GM21360 (cell line): ENCODE results near the gene GABRP.

Source experiments
- ATAC-seq: cut with Tn5 transposase; IDR thresholded peaks from one replicate; pipeline ENCODE4 v1.9.1; 2021; ENCODE audit warnings: mild to moderate bottlenecking, moderate library complexity; ENCODE audit not compliant: unreplicated experiment

The GABRP gene, protein sequence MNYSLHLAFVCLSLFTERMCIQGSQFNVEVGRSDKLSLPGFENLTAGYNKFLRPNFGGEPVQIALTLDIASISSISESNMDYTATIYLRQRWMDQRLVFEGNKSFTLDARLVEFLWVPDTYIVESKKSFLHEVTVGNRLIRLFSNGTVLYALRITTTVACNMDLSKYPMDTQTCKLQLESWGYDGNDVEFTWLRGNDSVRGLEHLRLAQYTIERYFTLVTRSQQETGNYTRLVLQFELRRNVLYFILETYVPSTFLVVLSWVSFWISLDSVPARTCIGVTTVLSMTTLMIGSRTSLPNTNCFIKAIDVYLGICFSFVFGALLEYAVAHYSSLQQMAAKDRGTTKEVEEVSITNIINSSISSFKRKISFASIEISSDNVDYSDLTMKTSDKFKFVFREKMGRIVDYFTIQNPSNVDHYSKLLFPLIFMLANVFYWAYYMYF

GRCh38 chr5:170783498-170784247 is at the start of gene GABRP:
TSS of gene GABRP (plus strand) at chr5:170783725. CDS start at chr5:170788616, 4,891 bp downstream.
- no peak for ATAC-seq

DNA sequence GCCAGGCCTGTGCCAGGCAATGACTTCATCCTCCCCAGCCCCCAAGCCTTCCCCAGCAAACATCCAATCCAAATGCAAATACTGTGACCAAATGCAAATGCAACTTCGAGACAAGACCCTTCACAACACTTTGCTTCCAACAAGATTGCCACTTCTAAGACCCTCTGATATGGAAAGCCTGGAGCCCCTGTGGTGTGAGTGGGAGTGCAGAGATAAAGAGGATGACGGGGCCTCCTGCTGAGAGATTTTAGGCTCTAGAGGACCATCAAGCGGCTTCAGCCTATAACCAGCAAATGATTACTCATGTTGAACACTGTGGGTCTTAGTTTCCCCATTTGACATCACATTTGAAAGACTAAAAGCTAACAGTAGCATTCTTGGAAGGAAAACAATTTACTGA is 46.6 kb upstream of the GABRP start:
- no peak for ATAC-seq

GRCh38 chr5:170737591-170737990 is 45.9 kb upstream of the GABRP start:
- no peak for ATAC-seq

- no peak for ATAC-seq
Measured at GRCh38 chr5:170738840-170739239, 44.7 kb upstream of the GABRP start.

DNA sequence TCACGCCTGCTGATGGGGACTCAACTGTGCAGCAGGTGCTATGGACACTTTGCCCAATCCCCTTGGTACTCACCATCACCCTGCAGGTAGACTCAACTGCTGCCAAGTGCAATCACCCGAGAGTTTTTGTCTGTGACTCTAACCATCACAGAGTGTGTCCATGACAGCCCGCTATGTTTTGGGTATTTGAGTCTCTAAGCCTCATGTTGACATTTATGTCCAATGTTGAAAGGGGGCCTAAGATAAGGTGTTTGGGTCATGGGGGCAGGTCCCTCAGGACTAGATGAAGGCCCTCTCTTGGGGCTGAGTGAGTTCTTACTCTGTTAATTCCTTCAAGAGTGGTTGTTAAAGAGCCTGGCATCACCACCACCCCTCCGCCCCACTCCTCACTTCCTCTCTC is 44.1 kb upstream of the GABRP start:
- no peak for ATAC-seq

DNA sequence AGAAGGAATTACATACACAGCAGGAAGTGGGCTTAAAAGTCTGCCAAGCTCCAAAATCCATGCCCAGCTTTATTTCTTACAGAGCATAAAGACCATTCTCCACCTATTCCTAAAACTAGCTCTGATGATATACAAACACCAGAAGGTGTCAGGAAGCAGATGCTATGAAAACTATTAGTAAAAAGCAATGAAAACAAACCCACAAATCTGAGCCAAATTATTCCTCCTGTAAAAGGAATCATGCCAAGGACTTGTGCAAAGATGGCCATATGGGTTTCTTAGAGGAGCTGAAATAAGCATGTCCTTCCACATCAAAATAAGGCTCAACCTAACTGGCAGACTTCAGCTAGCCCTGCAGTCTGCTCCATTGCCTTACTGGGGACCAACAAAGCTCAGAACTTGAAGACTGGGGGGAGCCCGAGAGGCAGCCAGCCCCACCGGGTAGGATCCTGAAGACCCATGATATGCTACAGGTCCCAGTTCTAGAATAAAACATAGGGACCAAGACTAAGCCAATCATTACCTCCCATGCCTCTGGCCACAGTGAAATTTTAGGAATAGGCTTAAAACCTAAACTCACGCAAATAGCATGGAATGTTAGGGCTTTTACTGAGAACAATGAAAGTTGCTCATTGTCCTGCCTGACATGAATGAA is 42.8 kb upstream of the GABRP start:
- no peak for ATAC-seq

DNA sequence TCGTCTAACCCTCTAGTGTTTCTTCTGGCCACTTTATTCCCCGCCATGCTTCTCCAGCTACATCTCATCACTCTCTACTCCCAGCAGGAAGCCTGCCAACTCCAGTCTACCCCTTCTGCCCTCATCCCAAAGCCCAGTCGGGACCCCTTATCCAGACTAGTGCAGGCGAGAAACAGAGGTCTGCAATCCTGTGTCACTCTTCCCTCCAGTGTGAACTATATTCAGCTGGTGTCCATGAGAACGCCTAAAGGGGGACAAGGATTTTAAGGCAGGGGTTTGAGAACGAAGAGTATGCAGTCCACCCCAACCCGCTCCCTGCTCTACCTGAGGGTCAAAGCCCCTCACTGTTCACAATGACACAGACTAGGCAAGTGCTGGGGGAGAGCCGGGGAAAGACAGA is 41.7 kb upstream of the GABRP start:
- ATAC-seq: no peak

DNA sequence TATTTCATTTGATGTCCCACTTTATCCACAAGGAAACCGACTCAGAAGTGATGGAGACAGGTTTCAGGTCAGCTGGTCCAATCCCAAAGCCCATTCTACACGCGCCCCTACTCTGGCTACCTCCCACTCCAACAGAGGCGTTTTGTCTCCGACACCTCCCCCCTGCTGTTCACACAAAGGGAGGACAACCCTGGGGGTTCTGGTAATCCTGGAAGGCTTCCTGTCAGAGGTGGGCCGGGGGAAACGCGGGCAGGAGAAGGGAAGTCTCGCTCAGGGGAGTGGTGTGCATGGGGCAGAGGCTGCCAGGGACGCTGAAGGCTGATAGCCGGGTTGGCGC is 39.7 kb upstream of the GABRP start:
- ATAC-seq: no peak

DNA sequence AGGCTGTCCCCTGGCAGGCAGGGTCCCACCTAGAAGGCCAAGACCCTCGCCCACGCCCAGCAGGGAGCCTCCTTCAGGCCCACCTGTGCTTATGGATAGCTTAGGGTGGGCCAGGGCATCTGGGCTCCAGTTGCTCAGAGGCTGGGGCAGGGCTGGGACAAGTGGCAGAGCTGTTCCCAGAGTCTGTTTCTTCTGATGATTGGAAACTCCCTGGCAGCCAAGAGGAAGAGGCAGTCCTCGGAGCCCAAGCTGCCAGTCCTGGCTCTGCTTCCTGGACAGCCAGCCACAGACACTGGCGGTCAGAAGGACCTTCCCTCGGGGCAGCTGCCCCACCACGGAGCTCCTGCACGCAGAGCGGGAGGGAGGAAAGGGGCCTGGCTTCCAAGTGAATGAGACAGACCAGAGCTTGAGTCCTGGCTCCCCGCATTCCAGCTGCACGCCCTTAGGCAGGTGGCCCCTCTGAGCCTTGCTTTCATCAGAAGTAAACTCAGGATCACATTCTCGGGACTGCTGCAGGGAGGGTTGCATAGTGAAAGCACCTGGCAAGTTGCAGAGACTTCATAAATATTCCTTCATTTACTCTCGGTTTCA is 37.9 kb upstream of the GABRP start:
- no peak for ATAC-seq

DNA sequence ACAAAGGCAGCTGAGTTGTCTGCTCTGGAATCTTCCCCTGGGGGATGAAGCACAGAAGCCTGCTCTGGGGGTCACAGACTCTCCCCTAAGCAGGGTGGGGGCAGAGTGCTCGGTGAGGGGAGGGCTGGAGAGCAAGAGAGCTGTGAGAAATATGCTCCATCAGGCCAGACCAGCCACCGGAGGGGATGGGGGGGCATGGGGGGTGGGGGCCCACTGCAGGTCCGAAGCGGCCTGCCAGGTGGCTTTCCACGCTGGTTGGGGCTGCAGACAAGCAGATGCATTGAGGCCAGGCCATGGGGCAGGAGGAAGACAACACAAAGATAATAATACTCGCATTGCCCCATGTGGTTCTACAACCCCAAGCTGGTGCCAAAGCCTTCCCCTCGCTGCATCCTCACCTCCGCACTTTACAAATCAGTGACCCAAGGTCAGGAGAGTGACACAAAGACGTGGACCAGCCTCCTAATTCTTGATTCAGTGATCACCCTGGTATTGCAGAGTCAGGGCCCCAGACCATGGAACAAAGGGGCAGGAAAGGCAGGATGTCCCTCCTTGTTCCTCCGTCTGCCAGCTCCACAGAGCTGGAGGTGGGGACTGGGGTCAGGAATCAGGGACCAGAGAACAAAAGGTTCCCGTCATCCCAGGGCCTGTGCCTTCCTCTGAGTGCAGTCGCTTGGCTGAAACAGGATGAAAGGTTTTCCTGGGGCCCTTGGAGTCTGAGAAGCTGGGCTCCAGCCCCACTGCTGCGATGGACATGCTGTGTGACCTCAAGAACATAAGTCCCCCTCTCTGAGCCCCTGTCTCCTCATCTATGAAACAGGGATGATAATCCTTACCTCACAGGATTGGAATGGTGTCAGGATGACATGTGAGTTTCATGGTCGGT is 37.2 kb upstream of the GABRP start:
- no peak for ATAC-seq

- no peak for ATAC-seq
Measured at GRCh38 chr5:170746961-170747340, 36.6 kb upstream of the GABRP start.

DNA sequence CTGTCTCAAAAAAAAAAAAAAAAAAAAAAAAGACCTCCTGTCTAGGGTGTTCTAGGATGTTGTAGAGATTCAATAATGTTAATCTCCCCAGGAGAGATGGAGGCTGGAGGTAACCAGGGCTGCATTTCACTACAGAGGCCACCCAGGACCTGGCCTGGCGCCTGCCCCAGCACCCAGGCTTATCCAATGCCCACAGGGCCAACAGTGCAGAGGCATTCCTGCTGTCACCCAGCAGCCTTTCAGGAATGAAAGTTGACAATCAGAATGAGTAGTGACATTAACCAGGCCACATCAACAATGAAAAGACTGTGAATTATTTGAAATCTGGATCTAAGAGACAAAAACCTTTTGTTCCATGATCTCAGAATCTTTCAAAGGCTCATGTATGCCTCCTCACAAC is 36.2 kb upstream of the GABRP start:
- ATAC-seq: no peak

DNA sequence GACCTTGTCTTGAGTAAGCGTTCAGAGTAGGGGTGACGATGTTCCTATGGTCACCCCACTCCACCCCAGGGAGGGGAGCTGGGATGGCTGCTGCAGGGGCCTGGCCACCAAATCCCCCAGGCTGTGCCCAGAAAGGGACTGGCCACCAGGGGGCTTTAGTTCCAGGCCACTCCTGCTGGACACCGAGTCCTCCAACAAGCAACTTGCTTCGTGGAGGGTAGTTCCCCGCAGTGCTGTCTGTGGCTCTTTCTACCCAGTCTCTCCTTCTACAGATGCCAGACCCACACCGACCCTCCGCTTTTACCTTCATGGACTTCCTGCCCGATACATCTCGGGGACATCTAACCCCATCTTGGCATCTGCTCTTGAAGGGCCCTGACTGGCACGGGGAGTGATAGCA is 35.7 kb upstream of the GABRP start:
- ATAC-seq: no peak

DNA sequence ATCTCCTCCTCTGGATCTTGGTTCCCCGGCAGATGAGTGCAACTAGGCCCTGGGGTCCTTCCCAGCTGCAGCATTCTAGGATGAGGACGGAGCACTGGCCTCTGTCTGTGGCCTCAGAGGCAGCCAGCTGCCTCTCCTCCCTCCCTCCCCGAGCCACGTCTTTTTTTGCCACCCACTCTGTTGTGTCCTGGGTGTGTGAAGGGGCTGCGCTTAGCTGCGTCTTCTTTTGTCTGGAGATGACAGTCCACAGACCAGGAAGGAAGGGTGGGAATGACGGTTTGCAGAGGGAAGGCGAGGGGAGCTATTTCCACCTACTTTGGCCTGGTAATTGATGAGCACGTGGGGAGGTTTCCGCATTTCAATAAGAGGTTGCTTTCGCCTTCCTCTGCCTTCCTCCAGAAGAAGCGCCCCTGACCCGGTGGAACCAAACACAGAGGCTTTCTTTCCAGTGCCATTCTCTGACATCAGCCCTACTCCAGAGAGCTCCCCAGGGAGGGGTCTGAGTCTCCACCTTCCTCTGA is 34.5 kb upstream of the GABRP start:
- ATAC-seq: no peak

DNA sequence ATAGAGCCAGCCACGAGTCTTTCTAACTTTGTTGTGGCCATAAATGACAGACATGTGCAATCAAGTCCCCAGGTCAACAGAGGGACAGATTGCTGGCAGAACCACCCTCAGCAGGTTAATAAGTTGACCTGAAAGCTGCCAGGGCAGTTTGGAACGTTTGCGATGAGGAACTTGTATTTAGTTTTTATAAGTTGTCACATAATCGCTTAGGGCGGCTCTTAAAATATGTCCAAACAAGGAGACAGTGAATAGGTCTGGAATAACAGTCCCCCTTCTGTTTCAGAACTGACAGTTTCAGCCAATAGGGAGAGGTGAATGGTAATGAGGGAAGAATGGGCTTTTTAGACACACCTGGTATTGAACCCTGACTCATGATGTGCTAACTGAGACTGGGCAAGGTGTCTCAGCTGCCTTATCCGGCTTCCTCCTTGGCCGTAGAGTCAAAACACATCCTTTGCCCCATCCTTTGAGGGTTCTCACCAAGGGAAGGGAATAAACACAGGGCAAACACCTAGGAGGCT is 33.6 kb upstream of the GABRP start:
- no peak for ATAC-seq

DNA sequence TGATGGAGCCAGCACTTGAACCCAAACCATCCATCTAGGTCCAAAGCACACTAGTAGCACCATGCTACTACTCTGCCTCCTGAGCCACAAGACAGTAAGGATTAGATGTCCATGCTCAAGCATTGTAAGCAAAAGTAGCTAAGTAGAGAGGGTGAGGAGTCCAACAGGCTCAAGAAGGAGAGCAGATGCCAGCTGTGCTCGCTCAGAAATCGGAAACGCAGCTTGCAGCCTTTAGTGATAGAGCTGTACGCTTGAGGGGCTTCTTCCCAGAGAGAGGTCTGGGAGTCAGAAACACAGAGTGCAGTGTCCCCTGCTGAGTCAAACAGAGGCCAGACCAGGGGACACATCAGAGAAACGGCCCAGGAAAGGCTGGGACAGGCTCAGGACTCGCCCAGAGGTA is 32.7 kb upstream of the GABRP start:
- no peak for ATAC-seq

- ATAC-seq: no peak
Measured at GRCh38 chr5:170751631-170752030, 31.9 kb upstream of the GABRP start.

DNA sequence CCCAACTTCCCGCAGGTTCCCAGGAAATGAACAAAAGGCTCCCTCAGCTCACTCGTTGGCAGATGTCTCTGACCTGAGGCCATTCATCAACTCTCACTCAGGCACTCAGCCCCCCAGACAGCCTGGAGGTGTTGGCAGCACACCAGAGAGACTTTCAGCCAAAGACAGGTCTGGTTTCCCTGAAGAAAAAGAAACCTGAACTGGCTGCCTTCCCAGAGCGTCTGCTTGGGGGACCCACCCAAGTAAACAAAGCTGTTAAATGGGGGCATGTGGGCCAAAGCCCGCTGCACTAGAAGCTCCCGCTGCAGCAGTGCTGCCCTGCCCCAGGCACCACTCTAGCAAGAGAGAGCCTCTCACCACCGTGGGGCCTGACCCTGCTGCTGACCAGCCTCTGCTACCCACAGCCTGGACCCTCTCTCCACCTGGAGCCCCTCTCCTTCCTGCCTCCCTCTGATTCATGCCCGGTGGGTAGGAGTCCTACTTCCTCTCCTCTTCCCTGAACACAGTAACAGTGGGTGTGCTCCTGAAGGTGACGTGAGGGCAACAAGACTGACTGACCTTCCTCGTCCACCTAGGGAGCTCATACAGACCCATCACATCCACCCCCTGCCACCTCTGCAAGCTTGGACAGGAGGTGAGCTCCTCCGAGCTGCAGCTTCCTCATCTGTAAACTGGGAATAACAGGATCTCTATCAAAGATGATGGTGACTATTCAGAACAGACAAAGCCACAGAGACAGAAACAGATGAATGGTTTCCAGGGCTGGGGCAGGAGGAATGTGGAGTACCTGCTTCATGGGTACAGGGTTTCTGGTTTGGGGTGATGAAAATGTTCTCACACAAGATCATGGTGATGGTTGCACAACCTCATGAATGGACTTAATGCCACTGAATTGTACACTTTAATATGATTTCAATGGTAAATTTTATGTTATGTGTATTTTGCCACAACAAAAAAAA is 31.0 kb upstream of the GABRP start:
- ATAC-seq: no peak

DNA sequence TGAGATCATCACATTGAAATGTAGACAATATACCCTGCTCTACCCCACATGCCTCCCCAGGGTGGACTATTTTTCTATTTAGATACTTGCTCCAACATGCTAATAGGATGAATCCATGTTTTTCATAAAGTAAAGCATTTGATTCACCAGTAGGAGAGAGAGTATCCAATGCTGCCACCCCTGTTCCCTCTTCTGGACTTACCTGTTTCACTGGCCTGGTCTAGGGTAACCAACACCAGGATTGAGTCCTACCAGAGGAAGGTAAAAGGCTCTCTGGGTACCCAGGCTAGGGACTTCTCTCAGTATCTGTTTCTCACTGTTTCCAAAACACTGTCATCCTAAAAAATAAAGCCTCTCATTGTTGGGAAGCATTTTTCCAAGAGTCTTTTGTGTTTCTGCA is 30.2 kb upstream of the GABRP start:
- no peak for ATAC-seq
